UCSD-AML1 (cell line): ENCODE data around the gene PPP3R2.
"Not testable (repeated sequence)": the region's sequence is repeated elsewhere in the genome, so short reads cannot be mapped to it uniquely, and the experiment has no call there.

Experiments
- DNase-seq: peaks from one replicate; lab custom pipeline; 2025; ENCODE audit not compliant: unreplicated experiment; lab: John Stamatoyannopoulos, UW

The PPP3R2 gene

DNA sequence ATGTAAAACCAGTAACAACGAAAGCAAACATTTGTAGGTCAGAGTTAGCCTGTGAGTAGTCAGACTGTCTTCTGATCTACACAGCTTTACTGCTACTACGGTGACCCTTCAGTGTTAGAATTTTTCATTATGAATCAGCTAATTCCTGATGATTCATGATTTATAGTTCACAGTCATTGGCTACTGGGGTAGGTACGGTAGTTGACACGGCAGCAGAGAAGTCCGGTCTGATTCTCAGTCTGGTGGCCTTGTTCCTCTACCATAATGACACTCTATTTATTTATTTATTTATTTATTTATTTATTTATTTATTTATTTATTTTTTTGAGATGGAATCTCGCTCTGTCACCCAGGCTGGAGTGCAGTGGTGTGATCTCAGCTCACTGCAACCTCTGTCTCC is 4.7 kb downstream of the PPP3R2 start:
- not testable (repeated sequence) for DNase-seq

DNA sequence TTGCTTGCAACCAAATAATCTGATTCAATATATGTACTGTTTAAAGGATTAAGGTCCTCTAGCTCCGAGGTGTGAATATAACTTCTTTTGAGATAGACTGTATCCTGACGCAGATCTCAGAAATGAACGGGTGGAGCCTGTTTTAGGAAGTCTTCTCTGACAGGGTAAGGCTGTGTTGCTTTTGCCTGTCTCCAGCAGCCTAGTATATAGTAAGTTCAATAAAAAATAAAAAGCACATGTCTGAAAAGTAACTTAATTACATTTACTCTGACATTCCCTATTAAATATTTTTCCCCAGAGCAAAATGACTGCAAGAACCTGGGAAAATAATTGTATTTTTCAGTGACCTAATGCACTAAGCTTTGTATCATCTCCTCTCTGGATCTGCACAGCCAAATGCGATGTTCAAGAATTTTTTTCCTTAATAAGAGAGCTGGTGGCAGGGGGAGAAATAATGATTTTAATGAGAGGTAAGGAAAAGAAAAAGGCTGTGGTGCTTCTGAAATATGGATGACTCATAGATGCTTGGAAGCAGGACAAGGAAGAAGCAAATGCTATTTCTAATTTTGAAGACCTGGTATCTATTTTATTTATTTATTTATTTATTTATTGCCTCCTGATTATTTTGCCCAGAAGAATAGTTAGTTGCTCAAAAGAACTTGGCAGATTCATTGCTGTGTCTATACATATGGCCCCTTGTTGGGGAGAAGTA is 7.3 kb downstream of the PPP3R2 start:
- no peak for DNase-seq

DNA sequence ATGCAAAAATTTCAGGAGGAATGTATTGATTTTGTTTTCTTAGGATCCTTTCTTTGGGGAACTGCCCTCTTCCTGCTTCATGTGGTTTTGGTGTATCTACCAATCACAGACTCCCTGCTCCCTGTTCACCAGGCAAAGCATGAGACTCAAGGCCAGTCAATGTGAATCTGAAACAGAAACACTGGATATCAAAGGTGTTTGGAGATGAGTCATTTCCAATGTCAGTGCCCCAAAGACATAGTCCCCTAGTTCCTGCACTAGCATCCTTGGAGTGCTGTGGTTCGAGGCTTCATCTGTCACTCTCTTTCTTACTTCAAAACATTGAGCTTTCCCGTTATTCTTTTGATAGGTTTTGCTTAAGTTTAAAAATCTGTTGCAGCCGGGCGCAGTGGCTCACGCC is 8.1 kb downstream of the PPP3R2 start:
- no peak for DNase-seq

DNA sequence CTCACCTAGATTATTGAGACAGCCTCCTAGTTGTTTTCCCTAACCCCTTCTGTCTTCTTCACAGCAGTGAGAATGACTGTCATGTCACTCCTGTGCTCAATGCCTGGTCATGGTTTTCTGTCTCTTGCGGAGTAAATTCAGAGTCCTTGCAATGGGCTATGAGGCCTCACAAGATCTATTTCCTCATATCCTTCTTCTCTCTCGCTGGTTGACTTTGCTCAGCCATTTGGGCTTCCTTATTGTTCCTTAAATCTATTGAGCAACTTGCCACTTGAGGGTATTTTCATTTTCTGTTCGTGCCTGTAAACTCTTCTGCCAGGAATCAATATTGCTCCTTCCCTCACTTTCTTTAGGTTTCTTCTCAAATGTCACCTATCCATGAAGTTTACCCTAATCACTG is 9.0 kb downstream of the PPP3R2 start:
- no peak for DNase-seq

DNA sequence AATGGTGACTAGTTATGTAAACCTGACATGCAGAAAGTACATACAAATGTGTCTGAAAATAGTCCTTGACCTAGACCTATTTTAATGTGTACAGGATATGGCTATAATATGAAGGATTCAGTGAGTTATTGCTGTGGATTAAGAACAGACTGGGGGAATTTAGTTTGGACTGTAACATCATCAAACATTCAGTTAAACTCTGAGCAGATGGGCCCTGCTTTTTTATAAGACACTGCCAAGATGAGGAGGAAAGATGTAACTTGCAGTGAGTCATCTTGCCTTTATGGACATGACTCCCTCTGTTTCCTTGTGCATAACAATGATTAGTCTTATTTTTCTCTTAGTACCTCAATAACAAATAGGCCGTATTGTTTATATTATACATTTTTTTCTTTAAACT is 12.2 kb downstream of the PPP3R2 start:
- DNase-seq = no peak

DNA sequence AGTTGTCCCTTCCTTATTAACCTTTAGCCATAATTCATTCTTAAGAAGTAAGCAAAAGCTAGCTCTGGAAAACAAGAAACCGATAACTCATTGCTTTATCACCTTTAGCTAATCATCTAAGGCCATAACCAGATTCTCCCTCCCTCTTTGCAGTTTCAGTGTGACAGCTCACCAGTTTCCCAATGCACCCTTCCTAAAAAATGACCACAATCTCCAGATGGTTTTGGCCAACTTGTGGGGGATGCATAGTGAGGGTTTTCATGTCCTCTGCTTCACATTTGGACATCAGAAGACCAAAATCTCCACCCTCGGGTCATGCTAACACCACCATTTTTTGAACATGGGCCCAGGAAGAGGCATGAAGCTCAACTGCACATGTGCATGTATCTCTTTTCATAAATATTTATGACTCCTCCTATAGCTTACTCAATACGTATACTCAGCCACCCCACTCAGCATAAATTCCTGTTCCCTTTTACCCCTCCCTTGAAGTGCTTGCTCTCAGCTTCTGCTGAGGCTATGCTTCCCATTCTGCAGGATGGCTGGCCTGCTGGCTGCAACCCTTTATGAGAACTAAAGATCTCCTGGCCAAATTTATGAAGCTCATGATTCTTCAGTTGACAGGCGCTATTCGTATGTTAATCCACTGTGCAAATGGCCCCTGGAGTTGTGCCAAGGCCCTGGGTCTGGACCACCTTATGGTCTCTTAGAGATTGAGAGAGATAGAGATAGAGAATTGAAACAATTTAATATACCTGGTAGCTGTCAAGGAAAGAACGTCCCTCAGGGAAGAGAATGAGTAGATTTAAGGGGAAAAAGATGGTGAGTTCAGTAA is 14.8 kb downstream of the PPP3R2 start:
- no peak for DNase-seq

DNA sequence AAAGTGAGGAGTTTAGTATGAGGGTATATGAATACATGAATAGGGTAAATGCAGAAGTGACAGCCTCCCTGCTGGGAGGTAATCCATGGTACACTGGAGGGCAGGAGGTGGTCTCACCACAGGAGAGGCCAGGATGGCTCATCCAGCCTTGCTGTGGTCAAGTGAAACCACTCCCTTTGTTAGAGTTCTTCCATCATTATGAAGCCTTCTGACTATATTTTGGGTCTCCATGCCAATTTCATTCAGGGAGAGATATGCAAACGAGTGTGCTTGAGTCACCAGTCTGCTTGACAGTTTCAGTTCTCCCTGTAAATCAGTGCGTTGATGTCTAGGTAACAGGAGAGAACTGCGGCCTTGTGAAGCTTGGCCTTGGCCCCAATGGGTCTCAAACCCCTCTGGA is 16.4 kb downstream of the PPP3R2 start:
- DNase-seq = no peak

DNA sequence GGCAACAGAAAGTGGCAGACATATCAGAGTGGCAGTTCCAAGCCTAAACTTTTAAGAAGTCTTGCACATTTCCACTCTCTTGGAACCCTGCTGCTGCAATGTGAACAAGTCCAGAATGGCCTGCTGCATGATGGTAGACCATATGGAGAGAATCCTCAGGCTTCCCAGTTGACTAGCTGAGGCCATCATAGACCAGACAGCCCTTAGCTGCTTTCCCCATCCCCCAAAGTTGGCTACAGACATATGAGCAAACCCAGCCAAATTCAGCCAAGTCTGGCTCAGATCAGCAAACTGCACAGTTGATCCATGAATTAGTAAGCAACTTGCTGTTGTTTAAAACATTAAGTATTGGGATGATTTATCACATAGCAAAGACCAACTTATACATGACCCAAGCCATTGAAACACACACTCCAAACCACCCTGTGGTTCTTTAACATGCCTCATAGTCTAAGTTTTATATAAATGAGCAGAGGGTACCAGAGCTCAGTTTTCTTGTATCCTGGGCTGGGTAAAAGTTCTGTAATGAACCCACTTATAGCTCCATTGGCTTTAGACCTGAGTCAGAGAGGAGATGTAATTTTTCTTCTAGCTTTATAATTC is 19.9 kb downstream of the PPP3R2 start:
- no peak for DNase-seq

DNA sequence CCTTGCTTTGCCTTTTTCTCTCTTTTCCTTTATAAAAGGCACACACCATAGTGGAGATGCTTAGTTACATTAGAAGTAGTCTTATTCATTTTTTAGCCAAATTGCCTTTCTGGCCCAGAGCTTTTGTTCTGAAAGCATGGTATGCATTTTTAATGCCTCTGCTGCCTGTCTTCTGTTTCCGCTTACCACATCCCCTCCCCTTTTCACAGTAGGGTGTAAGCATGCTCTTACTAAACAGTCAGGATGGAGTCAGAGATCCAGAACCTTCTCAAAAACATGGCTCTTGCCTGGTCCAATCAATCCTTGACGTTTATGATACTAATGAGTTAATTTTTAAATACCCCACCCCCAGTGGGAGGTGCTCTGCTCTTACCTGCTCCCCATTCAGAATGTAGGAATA is 22.5 kb downstream of the PPP3R2 start:
- DNase-seq = no peak

DNA sequence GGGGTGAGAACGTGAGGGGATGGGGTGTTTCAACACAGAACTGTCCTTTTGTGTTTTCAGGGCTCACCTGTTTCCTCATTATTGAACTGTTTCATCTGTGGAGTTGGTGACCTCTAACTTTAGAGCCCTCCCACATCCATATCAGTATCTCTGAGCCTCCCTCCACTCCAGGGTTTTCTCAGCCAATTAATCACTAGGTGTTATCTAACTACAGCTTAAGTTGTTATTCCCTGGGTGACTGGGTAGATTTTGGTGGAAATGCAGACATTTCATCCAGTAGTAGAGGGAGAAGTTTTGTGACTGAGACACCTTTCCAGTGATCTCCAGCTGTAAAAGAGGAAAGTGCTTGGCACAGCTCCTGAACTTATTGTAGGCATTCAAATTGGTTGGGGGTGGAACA is 23.7 kb downstream of the PPP3R2 start:
- DNase-seq = no peak

DNA sequence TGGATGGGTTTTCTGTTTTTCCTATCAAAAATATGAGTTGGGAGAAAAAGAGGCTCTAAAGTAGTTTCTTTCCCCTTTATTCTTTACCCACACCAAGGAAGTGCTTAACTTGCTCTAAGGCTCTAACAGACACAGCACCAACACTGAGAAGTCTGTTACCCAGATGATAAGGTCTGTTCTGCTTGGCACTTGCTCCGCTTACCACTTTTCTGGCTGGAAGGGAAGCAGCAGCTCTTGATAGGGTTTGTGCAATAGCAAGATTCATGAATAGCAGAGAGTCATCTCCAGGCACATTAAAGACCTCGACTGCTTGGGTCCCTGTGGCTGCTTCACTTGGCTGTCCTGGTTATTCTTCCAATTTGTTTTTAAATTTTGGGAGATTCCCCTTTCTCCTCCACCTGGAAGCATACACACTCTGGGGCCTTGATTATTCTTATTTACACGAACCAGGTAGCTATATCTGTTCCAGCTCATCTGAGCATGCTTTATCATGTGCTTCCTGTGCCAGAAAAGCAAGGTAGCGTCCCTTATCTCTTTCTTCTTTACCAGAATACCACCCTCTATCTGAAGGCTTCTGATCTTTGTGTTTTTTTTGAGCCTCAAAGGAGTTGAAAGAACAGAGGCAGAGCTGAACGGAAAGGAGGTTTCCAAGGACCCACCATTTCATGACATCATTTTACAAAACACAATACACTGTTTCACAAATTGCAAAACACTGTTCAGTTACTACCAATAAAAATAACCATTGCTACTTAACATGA is 24.8 kb downstream of the PPP3R2 start:
- DNase-seq = peak; percentile 8

DNA sequence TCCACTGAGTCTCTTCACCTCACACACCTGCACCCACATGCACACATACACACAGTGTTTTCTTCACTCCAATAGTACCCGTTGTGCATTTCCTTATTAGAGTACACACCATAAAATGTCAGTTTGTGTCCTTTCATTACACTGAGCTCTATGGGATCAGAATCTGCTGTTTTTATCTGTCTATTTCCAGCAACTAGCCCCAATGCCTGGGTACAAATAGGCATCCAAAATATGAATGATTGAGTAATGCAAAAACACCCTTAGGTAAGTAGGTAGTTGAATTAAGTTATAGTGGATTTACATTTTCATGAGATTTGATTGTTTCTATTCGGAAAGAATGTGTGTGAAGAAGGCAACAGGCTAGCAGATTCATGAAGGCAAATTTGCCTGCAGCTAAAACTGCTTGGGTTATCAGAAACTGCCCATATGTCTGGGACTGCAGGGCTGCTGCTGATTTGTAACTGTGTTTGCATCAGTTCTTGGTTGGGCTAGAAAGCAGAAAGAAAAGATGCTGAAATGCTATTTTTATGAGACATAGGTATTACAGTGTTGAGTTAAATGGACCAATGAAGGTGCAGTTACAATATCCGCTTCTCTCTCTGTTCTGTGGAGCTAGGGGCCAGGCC is 26.9 kb downstream of the PPP3R2 start:
- DNase-seq = no peak

DNA sequence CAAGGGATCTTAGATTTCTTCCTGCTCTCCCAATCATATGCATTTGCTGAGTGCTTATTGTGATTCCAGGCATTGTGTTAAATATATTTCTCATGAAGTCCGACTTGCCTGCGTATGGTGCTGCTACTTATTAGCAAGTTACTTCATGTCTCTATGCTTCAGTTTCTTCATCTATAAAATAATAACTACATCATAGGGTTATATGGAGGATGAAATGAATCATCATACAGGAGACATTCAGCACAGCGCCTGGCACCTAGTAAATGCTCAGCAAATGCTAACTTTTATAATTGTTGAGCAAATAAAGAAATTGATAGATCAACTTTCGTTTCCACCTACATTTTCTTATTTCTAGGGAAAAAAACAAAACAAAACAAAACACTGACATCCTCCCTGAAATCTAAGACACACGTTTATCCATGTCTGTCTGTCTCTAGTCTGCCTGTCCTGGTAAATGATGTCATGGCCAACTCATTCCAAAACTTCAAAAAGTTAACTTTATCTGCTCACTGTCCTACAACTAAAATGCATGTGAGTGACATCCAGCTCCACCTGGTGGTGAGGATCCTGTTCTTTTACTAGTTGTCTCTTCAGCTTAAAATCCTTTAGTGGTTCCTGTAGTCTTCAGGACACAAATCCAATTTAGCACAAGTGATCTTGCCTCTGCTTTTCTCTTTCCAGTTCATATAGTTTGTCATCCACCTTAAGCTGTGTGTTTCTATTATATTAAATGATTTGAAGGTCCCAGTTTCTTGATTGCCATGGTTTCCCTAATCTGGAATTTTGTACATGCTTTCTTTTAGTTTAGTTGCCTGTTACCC is 27.7 kb downstream of the PPP3R2 start:
- DNase-seq = no peak

DNA sequence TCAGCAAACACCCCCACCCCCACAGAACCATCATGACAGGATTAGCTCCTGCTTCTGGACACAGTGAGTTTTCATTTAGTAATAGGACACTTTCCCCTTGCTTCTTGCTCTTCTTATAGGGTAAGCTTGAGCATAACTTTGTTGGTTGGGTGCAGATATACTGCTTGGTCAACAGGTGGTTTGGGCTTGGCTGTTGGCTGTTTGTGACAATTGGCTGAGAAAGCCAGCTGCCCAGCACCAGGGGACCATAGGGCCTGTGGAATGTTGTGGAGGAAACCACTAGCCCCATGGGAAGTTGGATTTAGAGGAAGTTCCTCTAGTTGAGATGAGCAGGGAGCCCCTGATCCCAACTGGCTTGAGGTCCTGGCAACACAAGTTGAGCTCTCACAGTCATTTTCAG is 30.5 kb downstream of the PPP3R2 start:
- DNase-seq = no peak

DNA sequence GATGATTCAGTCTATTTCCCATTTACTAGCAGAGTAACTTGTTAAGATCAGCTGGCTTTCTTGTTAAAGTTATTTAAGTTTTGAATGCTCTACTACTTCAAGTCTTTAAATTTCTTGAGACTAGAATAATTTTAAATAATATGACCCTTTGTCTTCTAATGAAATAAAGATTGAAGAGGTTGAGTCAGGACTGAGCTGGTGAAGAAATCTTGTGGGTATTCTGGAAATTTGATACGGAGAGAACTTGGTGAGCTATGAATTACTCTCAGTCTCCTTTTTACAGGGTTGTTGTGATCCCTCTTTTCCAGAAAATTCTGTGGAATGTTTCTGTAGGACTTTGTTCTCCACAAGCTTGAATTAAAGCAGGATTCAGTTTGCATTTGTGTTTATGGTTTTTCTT is 31.8 kb downstream of the PPP3R2 start:
- no peak for DNase-seq

DNA sequence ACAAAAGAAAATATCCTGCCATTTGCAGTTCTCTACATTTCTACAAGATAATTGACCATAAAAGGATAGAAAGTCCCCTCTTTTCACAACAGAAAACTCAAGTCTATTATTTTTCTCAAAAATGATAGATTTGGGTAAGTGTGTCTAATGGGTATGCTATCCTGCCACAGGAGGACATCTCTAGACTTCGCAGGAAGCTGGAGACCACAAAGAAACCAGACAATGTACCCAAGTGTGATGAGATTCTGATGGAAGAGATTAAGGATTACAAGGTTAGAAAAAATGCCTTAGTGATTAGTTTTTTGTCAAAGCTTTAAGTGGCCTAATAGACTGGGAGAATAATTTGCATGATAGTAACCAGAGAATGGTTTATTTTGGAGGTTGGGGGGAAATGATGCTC is 33.0 kb downstream of the PPP3R2 start:
- no peak for DNase-seq

DNA sequence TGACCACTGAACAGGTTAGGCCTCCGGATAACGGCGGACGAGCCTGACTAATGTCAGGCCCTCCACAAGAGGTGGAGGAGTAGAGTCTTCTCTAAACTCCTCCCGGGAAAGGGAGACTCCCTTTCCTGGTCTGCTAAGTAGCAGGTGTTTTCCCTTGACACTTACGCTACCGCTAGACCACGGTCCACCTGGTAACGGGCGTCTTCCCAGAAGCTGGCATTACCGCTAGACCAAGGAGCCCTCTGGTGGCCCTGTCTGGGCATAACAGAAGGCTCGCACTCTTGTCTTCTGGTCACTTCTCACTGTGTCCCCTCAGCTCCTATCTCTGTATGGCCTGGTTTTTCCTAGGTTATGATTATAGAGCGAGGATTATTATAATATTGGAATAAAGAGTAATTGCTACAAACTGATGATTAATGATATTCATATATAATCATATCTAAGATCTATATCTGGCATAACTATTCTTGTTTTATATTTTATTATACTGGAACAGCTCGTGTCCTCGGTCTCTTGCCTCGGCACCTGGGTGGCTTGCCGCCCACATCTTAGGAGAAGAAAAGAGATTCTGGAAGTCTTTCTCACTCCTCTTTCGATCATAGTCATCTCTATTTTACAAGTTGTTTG is 45.2 kb downstream of the PPP3R2 start:
- not testable (repeated sequence) for DNase-seq

DNA sequence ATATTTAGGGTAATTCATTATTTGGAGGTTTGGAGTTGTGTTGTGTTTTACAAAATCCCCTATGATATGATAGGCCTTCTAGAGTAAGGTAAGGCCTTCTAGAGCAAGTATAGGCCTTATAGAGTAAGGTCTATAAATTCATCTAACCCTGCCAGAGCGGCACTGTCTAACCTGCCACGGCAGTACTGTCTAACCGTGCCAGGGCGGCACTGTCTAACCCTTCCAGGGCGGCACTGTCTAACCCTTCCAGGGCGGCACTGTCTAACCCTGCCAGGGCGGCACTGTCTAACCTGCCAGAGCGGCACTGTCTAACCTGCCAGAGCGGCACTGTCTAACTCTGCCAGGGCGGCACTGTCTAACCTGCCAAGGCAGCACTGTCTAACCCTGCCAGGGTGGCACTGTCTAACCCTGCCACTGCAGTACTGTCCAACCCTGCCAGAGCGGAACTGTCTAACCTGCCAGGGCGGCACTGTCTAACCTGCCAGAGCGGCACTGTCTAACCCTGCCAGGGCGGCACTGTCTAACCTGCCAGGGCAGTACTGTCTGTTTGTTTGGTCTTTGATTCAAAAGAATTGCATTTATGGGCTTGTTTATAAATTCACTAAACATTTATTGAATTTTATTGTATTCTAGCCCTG is 51.6 kb downstream of the PPP3R2 start:
- no peak for DNase-seq
